HG03135 (cell line): ENCODE data around the gene FSTL3.
"Not testable (repeated sequence)": the region's sequence is repeated elsewhere in the genome, so short reads cannot be mapped to it uniquely, and the experiment has no call there.

Experiments
- ATAC-seq: cut with Tn5 transposase; IDR thresholded peaks from one replicate; pipeline ENCODE4 v1.9.1; 2021; ENCODE audit warnings: mild to moderate bottlenecking, moderate library complexity; ENCODE audit not compliant: unreplicated experiment

Gene FSTL3

DNA sequence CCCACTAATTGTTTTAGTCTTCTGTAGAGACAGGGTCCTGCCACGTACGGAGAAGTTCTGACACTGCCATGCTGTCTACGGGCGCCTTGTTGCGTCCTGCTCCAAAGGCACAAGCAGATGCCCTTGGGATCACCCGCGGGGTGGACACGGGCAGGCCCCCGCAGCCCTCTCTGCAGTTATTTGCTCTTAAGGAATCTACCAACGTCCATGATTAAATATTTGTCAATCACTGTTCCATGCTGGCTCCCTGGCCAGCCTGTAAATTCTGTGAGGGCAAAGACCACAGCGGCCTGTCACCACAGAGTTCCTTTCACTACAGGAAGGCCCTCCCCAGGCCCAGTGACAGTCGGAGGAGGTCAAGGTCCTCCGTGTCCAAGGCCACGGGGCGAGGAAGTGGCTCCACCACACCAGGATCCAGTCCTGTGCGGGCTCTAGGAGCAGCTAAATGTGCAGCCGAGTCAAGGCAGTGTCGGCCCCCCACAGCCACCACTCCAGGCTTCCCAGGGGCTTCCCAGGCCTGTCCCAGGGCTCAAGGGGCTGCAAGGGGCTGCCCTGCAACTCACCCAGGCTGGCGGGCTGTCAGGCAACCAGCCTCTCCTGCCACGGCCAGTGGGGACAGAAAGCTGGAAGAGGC lies 15.3 kb upstream of the FSTL3 start:
- no peak for ATAC-seq

DNA sequence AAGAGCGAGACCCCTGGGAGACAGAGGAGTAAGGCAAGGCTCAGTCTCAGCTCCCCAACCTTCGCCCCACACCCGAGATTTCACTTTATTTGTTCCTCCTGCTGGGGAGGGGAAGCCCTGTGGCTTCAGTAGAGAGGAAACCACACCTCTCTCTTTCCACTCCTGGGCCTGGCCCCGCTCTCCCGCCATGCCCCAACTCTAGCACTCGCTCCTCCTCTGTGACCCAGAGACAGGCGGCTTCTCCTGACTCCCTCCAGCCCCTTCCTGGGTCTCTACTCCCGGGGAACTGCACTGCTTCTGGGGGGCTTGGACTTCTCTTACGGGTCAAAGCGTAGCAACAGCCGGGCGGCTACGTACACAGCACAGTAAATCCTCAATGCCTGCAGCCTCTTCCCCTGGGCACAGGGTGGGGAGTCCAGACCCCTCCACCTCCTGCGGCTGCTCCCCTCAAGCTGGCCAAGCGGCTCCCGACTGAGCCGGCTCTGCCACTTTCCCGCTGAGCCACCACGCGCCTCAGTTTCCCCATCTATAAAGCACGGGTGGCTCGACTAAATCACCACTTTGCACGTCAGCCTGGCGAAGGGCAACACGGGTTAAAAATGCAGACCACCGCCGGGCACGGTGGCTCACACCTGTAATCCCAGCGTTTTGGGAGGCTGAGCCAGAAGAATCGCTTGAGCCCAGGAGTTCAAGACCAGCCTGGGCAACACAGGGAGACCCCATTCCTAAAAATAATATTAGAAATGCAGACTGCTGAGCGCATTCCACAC lies 14.6 kb upstream of the FSTL3 start:
- no peak for ATAC-seq

DNA sequence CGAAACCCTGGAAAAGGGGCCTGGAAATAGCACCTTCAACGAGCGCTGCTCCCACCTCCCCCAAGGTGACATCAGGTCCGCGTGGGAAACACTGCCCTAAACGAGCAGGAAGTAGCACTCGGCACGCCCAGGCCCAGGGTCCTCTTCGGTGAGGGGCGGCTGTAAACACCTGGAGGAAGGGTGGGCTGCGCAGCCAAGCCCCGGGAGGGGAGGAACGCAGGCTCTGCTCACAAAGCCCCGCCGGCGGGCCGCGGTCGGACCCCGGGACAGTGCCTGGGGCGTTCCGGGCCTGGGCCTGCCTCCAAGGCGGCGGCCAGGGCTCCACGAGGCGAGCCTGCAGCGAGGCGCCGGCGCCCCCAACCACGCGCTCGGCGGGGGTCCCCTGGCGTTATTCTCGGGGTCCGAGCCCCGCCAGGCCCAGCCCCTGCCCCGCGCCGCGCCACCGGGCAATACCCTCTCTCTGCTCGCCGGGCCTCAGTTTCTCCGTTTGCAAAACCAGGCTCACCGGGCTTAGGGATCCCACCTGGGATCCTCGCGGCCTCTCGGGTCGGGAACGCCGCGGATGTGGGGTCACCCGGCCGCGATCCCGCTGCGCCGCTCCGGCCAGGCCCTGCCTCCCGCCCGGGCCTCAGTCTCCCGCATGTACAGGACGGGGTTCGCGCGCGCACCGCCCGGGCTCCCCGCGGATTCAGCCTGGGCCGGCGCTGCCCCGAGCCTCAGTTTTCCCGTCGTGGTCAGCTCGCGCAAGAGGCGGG lies 13.8 kb upstream of the FSTL3 start:
- peak; percentile 13 for ATAC-seq

DNA sequence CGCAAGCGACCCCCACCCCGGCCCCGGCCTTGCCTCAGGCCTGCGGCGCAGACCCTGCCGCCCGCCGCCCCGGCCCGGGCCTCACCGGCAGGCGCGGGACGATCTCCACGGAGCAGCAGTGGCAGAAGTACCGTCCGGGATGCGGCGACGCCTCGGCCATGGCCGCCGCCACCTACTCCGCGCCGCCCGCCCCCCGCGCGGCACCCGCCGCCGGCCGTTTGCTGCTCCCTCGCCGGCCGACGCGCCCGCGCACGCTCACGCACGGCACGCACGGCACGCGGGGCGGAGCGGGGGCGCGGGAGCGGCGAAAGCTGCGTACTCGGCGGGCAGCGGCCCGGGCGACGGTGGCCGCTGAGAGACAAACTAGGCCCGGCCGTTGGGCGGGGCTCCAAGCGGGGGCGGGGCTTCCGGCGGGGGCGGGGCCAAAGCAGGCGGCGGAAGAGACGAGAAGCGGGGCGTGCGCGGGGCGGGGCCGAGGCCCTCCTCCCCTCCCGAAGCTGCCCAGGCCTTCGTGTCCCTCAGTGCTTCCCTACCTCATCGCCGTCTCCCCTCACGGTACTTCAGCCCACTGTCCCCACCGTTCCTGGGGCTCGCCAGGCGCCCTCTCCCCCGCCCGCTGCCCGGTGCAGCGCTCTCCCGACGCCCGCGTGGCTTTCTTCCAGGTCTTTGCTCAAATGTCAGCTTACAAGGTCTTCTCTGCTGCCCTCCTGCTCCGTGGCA lies 13.1 kb upstream of the FSTL3 start, which contains the start of gene RNF126:
Gene RNF126, minus strand, starts transcription at position 253 of the 720 bp plus-strand sequence. Its CDS starts 93 bp downstream, at position 160.
- ATAC-seq, result peak; percentile 55

DNA sequence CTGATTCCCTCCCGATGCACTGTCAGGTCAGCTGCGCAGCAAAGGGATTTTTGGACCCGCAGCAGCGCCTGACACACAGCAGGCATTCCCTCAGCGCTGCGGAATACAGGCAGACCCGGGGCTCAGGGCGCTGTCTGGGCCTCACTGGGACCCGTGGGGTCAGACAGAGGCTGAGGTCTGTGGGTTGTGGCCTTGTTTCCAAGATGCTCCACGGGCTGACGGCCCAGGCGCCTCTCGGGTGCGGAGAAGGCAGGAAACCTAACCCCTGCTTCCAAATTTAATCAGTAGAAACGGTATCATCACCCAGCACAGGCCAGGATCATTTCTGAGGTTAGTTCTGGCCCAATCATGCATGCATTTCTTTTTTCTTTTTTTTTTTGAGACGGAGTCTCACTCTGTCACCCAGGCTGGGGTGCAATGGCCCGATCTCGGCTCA lies 12.5 kb upstream of the FSTL3 start:
- no peak for ATAC-seq

DNA sequence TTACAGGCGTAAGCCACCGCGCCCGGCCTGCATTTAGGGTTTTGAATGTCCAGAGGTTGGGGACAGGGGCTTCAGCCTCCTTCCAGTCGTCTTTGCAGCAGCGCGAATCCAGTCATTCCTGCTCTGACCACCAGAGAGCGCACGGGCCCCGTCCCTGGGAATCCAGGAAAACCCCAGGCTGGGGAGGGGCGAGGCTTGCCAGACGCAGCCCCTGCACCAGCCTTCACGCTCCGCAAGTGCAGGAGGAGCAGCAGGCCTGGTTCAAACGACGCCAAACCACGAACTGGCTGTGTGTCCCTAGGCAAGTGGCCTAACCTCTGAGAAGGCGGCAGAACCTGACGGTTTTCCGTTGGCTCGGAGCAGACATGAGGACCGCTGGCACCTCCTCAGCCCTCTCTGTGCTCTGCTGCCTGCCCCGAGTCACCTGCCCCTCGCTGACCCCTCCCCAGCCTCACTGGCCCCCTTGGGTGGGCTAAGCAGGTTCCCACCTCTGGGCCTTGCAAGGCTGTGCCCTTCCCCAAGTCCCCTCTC lies 11.2 kb upstream of the FSTL3 start:
- ATAC-seq, result no peak

DNA sequence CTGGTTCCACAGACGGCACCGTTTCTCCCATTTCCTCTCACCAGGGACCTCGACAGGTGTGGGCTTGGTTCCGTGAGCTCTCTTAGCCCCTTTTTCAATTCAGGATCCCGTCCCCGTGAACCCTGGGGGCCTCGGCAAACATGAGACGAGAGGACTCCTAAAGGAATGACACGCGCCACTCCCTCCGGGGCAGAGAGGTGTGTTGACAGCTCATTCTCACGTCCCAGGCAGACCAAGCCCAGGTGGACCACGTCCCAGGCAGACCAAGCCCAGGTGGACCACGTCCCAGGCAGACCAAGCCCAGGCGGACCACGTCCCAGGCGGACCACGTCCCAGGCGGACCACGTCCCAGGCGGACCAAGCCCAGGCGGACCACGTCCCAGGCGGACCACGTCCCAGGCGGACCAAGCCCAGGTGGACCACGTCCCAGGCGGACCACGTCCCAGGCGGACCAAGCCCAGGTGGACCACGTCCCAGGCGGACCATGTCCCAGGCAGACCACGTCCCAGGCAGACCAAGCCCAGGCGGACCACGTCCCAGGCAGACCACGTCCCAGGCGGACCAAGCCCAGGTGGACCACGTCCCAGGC lies 9.1 kb upstream of the FSTL3 start:
- not testable (repeated sequence) for ATAC-seq

DNA sequence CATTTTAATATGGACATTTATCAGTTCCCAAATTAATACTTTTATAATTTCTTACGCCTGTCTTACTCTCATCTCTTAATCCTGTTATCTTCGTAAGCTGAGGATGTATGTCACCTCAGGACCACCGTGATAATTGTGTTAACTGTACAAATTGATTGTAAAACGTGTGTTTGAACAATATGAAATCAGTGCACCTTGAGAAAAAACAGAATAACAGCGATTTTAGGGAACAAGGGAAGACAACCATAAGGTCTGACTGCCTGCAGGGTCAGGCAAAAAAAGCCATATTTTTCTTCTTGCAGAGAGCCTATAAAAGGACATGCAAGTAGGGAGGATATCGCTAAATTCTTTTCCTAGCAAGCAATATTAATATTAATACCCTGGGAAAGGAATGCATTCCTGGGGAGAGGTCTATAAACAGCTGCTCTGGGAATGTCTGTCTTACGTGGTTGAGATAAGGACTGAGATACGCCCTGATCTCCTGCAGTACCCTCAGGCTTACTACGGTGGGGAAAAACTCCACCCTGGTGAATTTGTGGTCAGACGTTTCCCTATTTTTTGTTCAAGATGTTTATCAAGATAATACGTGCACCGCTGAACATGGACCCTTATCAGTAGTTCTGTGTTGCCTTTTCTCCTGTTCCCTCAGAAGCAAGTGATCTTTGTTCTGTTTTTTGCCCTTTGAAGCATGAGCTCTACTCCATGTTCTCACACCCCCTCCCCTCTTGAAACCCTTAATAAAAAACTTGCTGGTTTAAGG lies 7.3 kb upstream of the FSTL3 start:
- not testable (repeated sequence) for ATAC-seq

DNA sequence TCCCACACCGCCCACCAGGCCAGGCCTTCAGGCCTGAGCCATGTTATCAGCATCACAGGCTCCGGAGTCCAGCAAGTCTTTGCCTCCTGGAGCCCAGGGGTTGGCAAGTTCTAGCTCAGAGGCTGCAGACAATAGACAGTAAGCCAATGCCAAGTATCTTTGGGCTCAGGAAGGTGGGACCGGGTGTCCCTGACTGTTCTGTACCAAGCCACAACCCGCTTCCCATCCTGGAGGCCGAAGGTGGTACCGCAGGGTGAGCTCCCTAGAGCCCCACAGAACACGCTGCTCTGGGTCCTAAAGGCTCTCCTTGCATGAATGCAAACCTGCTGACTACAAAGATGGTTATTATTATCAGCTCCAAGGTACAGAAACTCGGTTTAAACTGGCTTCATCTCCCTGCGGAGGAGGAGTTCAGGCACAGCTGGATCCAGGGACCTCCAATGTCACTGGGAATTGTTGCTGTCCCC lies 5.5 kb upstream of the FSTL3 start:
- no peak for ATAC-seq

DNA sequence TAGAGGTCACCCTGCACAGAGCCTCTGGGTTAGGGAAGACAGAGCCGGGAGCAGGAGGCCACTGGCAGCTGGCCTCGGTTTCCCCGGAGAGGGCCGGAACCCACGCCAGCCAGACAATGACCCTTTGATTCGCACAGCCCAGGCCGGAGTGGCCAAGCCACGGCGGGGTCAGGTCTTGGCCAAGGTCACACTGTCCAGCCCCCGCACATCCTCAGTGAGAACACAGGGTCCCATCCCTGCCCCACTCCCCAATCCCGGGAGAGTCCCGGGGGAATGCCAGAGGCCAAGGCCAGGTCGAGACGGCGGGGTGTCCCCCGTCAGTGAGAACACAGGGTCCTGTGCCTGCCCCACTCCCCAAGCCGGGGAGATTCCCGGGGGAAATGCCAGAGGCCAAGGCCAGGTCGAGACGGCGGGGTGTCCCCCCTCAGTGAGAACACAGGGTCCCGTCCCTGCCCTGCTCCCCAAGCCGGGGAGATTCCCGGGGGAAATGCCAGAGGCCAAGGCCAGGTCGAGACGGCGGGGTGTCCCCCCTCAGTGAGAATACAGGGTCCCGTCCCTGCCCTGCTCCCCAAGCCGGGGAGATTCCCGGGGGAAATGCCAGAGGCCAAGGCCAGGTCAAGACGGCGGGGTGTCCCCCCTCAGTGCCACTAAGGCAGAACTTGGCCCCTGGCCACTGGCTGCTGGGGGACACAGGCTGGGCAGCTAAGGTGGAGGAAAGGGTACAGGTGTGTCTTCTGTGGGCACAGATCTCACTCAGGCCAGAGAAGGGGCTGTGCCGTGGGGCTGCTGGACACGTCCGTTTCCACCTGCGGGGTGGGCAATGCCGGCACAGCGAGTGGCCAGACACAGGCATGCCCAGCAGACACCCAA lies 1.7 kb upstream of the FSTL3 start:
- no peak for ATAC-seq

DNA sequence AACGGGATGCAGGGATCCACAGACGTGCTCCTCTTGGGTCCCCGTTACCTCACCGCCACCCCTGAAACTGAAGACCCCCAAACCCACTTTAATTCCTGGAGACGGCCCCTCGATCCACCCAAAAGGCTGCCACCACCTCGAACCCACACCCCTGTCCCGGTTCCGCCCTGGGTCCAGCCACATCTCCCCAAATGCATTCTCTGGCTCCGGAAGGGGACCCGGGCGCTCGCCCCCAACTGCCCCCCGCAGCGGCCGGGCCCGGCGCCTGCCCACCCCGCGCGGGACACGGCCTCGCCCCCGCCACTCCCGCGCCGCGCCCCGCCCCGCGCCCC lies 219 bp upstream of the FSTL3 start:
- no peak for ATAC-seq

DNA sequence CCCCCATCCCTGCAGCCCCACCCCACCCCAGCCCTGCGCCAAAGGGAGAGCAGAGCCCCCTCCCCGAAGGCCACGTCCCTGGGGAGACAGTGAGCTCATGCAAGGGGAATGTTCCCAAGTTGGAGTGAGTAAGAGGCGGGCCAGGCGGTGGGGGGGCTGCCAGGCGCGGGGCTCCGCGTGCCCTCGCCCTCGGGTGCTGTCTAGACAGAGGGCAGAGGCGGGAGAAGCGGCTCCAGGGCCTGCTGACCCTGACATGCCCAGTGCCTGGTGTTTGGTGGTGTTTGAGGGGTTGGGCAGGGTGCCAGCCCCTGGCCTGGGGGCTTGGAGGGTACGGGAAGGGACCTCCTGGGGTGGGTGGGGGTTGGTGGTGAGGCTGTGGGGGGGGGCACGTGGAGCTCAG lies 1.0 kb downstream of the FSTL3 start:
- ATAC-seq, result no peak

DNA sequence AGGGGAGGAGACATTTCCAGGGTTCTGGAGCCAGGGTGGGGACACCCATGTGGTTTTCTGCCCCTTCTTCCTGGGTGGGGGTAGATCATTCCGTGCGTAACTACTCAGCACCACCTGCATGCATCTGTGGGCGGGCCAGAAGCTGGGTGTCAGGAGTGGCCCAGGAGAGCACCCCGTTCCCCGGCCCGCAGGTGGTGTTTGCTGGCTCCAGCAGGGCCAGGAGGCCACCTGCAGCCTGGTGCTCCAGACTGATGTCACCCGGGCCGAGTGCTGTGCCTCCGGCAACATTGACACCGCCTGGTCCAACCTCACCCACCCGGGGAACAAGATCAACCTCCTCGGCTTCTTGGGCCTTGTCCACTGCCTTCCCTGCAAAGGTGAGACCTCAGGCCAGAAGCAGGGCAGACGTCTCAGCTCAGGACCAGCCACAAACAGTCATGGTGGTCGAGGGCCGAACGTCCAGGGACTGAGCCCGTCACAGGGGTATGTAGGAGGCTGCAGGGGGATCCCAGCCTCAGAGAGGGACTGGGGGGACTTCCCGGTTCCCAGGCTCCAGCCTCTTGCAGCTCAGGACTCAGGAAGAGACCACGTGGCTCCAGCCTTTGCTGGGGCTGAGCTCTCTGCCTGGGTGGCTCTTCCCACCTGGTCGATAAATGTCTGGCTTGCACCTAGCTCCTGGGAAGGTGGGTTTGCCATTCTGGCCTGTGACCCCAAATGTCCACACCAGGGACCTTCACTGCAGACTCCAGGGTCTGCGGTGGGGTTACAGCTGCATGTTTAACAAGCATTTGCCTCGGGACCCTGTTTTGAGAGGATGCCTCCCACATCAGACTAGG lies 1.6 kb downstream of the FSTL3 start:
- ATAC-seq, result no peak

DNA sequence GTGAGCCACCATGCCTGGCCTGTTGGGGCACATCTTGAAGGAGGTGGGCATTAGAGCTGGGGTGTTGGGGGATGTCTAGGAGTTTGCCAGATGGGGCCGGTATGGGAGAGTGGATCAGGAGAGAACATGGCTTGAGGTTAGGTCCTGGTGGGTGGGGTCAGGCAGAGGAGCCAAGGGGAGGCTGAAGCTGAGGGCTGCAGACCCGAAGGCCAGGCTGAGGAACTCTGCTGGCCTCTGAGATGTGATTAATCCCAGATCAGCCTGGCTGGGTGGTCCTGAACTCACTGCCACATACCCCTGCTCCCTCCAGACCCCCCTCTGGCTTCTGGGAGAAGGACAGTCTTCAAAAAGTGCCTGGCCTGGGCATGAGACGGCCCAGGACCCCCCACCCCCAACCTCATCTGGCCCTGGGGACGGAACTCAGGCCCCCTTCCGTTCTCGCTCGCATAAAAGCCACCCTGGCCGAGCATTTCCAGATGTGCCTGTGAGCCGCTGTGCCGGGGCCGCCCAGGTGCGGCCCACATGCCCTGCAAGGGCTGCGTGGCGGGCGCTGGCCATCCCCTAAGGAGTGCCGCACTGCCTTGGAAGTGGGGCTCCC lies 2.7 kb downstream of the FSTL3 start:
- ATAC-seq, result no peak

DNA sequence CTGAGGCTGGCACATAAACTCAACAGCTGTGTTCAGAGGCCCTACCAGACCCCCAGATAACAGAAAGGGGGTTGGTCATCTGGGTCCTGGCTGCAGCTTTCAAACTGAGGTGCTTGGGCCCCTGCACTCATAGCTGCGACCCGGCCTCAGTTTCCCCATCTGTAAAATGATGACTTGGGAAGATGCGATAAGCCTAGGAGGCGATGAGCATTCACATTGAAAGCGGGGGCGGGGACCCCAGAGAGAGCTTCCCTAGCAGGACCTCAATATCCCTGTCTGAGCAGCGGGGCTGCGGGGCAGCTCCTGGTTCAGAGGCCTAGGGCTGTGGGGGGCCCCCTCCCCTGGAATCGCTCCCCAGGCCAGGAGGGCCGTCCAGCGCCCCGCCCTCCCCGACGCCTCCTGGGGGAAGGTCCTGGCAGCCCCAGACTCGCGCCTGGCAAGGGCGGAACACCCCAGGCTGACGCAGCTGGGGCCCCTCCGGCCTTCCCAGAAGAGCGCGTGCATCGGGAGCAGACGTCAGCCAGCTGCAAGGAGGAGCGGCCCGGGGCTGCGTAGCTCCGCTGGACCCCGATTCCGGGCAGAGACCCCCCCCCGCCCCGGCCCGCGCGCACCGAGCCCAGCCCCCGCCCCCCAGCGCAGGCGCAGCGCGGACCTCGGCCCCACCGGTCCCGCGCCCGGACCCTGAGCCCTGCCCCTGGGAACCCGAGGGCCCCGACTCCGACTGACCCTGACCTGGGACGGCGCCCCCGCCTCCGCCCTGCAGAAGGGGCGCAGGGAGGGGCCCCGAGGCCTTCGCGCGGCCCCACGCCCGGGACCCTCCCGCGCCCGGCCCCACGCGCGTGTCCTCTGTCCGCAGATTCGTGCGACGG lies 3.5 kb downstream of the FSTL3 start:
- peak; percentile 23 for ATAC-seq

DNA sequence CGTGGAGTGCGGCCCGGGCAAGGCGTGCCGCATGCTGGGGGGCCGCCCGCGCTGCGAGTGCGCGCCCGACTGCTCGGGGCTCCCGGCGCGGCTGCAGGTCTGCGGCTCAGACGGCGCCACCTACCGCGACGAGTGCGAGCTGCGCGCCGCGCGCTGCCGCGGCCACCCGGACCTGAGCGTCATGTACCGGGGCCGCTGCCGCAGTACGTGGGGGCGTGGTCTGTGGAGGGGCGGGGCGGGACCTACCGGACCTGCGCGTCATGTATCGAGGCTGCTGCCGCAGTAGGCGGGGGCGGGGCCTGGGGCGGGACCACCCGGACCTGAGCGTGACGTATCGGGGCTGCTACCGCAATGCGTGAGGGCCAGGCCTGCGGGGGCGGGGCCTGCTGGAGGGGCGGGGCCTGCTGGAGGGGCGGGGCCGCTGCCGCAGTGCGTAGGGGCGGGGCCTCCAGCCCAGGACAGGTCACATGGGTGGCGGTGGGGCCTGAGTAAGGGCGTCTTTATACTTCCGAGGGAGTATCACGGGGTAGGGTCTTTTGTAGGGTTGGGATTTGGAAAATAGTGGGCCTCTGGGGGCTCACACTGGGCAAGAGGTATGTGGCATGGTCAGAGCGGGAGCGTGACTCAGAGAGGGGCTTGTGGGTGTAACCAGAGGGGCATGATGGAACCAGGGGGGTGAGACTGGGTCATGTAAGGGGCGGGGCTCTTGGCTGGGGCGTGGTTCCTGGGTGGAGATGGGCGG lies 4.3 kb downstream of the FSTL3 start:
- ATAC-seq, result peak; percentile 58
